Astrocyte (in vitro differentiated cells and primary cell): ENCODE measurements around the gene METTL2B. TPM values are rescaled to one million over a fixed set of nuclear protein-coding genes. Genes with fewer than 3 reads are reported as not detected.
"Not testable (repeated sequence)": the region's sequence is repeated elsewhere in the genome, so short reads cannot be mapped to it uniquely, and the experiment has no call there.

Experiments
- DNase-seq: peaks from one replicate; pipeline ENCODE4 v3.0.0-alpha.2; 2010; ENCODE audit warnings: low read depth
- FAIRE-seq: peaks from 2 replicates; lab custom pipeline; 2011; peaks lifted over from hg19 to GRCh38; lab: Jason Lieb, UNC
- H2AFZ ChIP-seq: 2 replicates; pipeline ENCODE4 v1.6.0; 2012; ENCODE audit warnings: low read depth, low read length, inconsistent platforms
- H3K27ac ChIP-seq: 2 replicates; pipeline ENCODE4 v1.5.1; 2011; ENCODE audit warnings: low read depth, low read length, inconsistent platforms
- H3K27me3 ChIP-seq: 2 replicates; pipeline ENCODE4 v1.6.0; 2011; ENCODE audit warnings: low read length, inconsistent platforms; ENCODE audit not compliant: insufficient read depth
- H3K36me3 ChIP-seq: 2 replicates; pipeline ENCODE4 v1.5.1; 2011; ENCODE audit warnings: low read length, inconsistent platforms; ENCODE audit not compliant: insufficient read depth
- H3K4me1 ChIP-seq: 2 replicates; pipeline ENCODE4 v1.5.1; 2011; ENCODE audit warnings: low read length, inconsistent platforms; ENCODE audit not compliant: insufficient read depth
- H3K4me2 ChIP-seq: 2 replicates; pipeline ENCODE4 v1.6.0; 2012; ENCODE audit warnings: low read length, inconsistent platforms
- H3K4me3 ChIP-seq: 2 replicates; pipeline ENCODE4 v1.5.1; 2011; ENCODE audit warnings: low read depth, mild to moderate bottlenecking, low read length, inconsistent platforms; ENCODE audit not compliant: insufficient read depth
- H3K79me2 ChIP-seq: 2 replicates; pipeline ENCODE4 v1.6.0; 2012; ENCODE audit warnings: mild to moderate bottlenecking, low read length, inconsistent platforms; ENCODE audit not compliant: insufficient read depth
- H3K9ac ChIP-seq: 2 replicates; pipeline ENCODE4 v1.6.0; 2012; ENCODE audit warnings: mild to moderate bottlenecking, low read length, inconsistent platforms
- H3K9me3 ChIP-seq: 2 replicates; pipeline ENCODE4 v1.5.1; 2012; ENCODE audit warnings: low read depth, mild to moderate bottlenecking, low read length, inconsistent platforms; ENCODE audit not compliant: insufficient read depth
- H4K20me1 ChIP-seq: 2 replicates; pipeline ENCODE4 v1.6.0; 2012; ENCODE audit warnings: low read length, inconsistent platforms; ENCODE audit not compliant: insufficient read depth
- H3K27ac Mint-ChIP-seq: one replicate; pipeline ENCODE4 v1.8.0; 2021; ENCODE audit warnings: mild to moderate bottlenecking, mixed read lengths; ENCODE audit not compliant: unreplicated experiment
- H3K27me3 Mint-ChIP-seq: one replicate; pipeline ENCODE4 v1.8.0; 2021; ENCODE audit warnings: low read depth, mixed read lengths; ENCODE audit not compliant: unreplicated experiment
- H3K36me3 Mint-ChIP-seq: one replicate; pipeline ENCODE4 v1.8.0; 2021; ENCODE audit warnings: low read depth, mixed read lengths; ENCODE audit not compliant: unreplicated experiment
- H3K4me1 Mint-ChIP-seq: one replicate; pipeline ENCODE4 v1.8.0; 2021; ENCODE audit warnings: low read depth, mixed read lengths; ENCODE audit not compliant: unreplicated experiment
- H3K4me3 Mint-ChIP-seq: one replicate; pipeline ENCODE4 v1.8.0; 2021; ENCODE audit warnings: mild to moderate bottlenecking, moderate library complexity, mixed read lengths; ENCODE audit not compliant: unreplicated experiment
- H3K9me3 Mint-ChIP-seq: one replicate; pipeline ENCODE4 v1.8.0; 2021; ENCODE audit warnings: mild to moderate bottlenecking, mixed read lengths; ENCODE audit not compliant: unreplicated experiment
- CTCF ChIP-seq: IDR thresholded peaks from 2 replicates; pipeline ENCODE4 v1.5.1; 2011; ENCODE audit warnings: low read depth, mild to moderate bottlenecking, inconsistent platforms, low read length, moderate library complexity; ENCODE audit not compliant: insufficient read depth
- total RNA-seq: library from RNA; stranded (reverse); gene quantifications from 2 replicates; pipeline ENCODE4 v1.2.1, GENCODE V29; 2021

The METTL2B gene
- total RNA-seq, 1 donor from 2014 or later: 30.8 TPM

DNA sequence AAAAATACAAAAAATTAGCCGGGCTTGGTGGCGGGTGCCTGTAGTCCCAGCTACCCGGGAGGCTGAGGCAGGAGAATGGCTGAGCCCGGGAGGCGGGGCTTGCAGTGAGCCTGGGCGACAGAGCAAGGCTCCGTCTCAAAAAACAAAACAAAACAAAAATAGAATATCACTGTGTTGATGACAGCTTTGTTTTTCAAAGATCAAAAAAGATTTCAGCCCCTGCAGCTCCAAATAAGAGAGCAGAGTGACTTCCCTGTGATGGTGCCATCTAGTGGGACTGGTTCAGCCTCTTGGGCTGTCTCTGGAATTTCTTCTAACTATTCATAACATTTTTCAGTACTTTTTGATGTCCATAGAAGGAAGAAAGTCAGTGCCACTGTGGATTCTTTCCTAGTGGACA lies 60.9 kb downstream of the METTL2B start:
- Histone ChIP-seq H3K79me2 (peaks cover 87% of the 10 kb centered on the region), H4K20me1 (peaks cover 27% of the 10 kb centered on the region)
- not testable (repeated sequence) for H3K4me3 Mint-ChIP-seq, H3K27me3 Mint-ChIP-seq, H3K4me2 ChIP-seq, H3K36me3 ChIP-seq, H3K4me1 ChIP-seq, H3K4me1 Mint-ChIP-seq, H3K36me3 Mint-ChIP-seq, H3K27me3 ChIP-seq, H2AFZ ChIP-seq, H3K27ac ChIP-seq, H3K9ac ChIP-seq, H3K9me3 Mint-ChIP-seq, H3K4me3 ChIP-seq, H3K9me3 ChIP-seq
- DNase-seq (peak; percentile 13), FAIRE-seq (peak; percentile 45)
- peak overlapping the region; percentile 34 for H3K27ac Mint-ChIP-seq
- TF ChIP-seq CTCF: peak; percentile 33

GRCh38 chr7:128542530-128542929 lies 66.0 kb downstream of the METTL2B start:
- not testable (repeated sequence) for FAIRE-seq, H3K4me3 Mint-ChIP-seq, H3K9ac ChIP-seq, H3K9me3 Mint-ChIP-seq, H3K27me3 ChIP-seq, H2AFZ ChIP-seq, H3K27ac ChIP-seq, H3K27me3 Mint-ChIP-seq, H3K36me3 ChIP-seq, H3K4me3 ChIP-seq, H3K4me1 Mint-ChIP-seq, DNase-seq, H3K9me3 ChIP-seq, H3K4me2 ChIP-seq, H3K27ac Mint-ChIP-seq, H3K36me3 Mint-ChIP-seq, H3K4me1 ChIP-seq
- Histone ChIP-seq H3K79me2 (peaks cover 86% of the 10 kb centered on the region), H4K20me1 (peaks cover 33% of the 10 kb centered on the region)

GRCh38 chr7:128543300-128543699 lies 66.8 kb downstream of the METTL2B start:
- not testable (repeated sequence) for H3K27ac Mint-ChIP-seq, H3K9ac ChIP-seq, H3K4me3 ChIP-seq, H3K9me3 ChIP-seq, H3K4me2 ChIP-seq, H3K27ac ChIP-seq, H3K36me3 ChIP-seq, H3K4me1 ChIP-seq, H3K9me3 Mint-ChIP-seq, H3K36me3 Mint-ChIP-seq, H3K27me3 Mint-ChIP-seq, H3K4me3 Mint-ChIP-seq, DNase-seq, H2AFZ ChIP-seq, H3K27me3 ChIP-seq, FAIRE-seq, H3K4me1 Mint-ChIP-seq
- Histone ChIP-seq H3K79me2 (peaks cover 87% of the 10 kb centered on the region), H4K20me1 (peaks cover 37% of the 10 kb centered on the region)

GRCh38 chr7:128546319-128546851 lies 69.8 kb downstream of the METTL2B start:
- H3K27me3 ChIP-seq: not testable (repeated sequence)

More at GRCh38 chr7:128546319-128546851, 69.8 kb downstream of the METTL2B start:
- not testable (repeated sequence) for H3K9ac ChIP-seq, H3K4me3 ChIP-seq, H3K4me1 ChIP-seq, FAIRE-seq, H2AFZ ChIP-seq, H3K4me3 Mint-ChIP-seq, H3K27ac Mint-ChIP-seq, H3K27me3 Mint-ChIP-seq, H3K4me2 ChIP-seq, H3K4me1 Mint-ChIP-seq, H3K36me3 ChIP-seq, H3K9me3 ChIP-seq, H3K9me3 Mint-ChIP-seq, H3K36me3 Mint-ChIP-seq, DNase-seq, H3K27ac ChIP-seq
- Histone ChIP-seq H4K20me1 (peaks cover 38% of the 10 kb centered on the region), H3K79me2 (peaks cover 87% of the 10 kb centered on the region)
